ENCODE results near the gene CEMIP.

DNA sequence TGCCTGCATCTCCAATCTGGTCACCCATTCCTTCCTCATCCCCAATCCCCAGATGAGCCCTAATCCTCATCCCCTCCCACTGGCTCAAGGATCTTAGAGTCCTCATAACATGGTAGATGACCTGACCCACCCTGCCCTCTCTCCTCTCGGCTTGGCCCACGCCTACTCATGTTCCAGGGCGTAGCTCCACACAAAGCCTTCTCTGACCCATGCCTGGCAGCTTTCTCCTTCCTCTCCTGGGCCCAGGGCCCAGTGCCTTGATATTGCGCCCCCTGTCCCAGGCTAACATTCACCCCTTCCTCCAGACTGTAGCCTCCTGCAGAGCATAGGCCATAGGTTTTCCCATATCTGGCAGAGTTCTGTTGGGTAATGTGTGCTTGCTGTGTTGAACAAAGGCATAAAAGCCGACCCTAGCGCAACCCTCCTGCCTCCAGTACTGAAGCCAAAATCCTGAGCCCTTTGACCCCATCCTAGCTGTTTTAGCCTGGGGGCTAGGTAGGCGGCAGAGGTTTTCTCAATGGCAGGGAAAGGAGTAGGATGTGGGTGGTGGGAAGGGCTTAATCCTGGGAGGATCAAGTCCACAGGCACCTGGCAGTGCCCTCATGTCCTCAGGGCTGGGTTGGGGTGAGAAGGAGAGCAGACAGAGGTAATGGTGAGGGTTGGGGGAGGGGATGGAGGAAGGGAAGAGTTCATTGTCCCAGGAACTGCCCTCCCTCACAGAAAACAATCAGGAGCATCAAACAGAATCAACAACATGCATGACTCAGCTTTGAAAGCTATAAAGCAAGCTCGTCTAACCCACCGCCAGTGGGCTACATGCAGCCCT lies 175.0 kb downstream of the CEMIP start:
- TF ChIP-seq, protein P1, sequence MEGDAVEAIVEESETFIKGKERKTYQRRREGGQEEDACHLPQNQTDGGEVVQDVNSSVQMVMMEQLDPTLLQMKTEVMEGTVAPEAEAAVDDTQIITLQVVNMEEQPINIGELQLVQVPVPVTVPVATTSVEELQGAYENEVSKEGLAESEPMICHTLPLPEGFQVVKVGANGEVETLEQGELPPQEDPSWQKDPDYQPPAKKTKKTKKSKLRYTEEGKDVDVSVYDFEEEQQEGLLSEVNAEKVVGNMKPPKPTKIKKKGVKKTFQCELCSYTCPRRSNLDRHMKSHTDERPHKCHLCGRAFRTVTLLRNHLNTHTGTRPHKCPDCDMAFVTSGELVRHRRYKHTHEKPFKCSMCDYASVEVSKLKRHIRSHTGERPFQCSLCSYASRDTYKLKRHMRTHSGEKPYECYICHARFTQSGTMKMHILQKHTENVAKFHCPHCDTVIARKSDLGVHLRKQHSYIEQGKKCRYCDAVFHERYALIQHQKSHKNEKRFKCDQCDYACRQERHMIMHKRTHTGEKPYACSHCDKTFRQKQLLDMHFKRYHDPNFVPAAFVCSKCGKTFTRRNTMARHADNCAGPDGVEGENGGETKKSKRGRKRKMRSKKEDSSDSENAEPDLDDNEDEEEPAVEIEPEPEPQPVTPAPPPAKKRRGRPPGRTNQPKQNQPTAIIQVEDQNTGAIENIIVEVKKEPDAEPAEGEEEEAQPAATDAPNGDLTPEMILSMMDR (IDR thresholded peaks at IDR 0.05), result no peak
- TF ChIP-seq, protein P2, sequence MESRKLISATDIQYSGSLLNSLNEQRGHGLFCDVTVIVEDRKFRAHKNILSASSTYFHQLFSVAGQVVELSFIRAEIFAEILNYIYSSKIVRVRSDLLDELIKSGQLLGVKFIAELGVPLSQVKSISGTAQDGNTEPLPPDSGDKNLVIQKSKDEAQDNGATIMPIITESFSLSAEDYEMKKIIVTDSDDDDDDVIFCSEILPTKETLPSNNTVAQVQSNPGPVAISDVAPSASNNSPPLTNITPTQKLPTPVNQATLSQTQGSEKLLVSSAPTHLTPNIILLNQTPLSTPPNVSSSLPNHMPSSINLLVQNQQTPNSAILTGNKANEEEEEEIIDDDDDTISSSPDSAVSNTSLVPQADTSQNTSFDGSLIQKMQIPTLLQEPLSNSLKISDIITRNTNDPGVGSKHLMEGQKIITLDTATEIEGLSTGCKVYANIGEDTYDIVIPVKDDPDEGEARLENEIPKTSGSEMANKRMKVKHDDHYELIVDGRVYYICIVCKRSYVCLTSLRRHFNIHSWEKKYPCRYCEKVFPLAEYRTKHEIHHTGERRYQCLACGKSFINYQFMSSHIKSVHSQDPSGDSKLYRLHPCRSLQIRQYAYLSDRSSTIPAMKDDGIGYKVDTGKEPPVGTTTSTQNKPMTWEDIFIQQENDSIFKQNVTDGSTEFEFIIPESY (IDR thresholded peaks at IDR 0.05; ENCODE audit: borderline replicate concordance, low read depth), result no peak
- TF ChIP-seq SIN3A (IDR thresholded peaks at IDR 0.05; ENCODE audit: borderline replicate concordance, low read depth, low read length), result no peak
- no peak for TF ChIP-seq TEAD4 (IDR thresholded peaks at IDR 0.05; ENCODE audit: borderline replicate concordance, insufficient read depth)
- TF ChIP-seq, protein P3, sequence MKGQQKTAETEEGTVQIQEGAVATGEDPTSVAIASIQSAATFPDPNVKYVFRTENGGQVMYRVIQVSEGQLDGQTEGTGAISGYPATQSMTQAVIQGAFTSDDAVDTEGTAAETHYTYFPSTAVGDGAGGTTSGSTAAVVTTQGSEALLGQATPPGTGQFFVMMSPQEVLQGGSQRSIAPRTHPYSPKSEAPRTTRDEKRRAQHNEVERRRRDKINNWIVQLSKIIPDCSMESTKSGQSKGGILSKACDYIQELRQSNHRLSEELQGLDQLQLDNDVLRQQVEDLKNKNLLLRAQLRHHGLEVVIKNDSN (IDR thresholded peaks at IDR 0.05; ENCODE audit: borderline replicate concordance, low read depth), result no peak
- no peak for TF ChIP-seq YY1 (IDR thresholded peaks at IDR 0.05; ENCODE audit: low read depth)
- TF ChIP-seq, protein P4, sequence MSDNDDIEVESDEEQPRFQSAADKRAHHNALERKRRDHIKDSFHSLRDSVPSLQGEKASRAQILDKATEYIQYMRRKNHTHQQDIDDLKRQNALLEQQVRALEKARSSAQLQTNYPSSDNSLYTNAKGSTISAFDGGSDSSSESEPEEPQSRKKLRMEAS (IDR thresholded peaks at IDR 0.05; ENCODE audit: low read depth), result no peak
- no peak for TF ChIP-seq POLR2AphosphoS5 (IDR thresholded peaks at IDR 0.05; ENCODE audit: low read depth, low read length)
- no peak for TF ChIP-seq TCF12 (IDR thresholded peaks at IDR 0.05)
- TF ChIP-seq EP300 (IDR thresholded peaks at IDR 0.05; ENCODE audit: borderline replicate concordance in 1 of 2, low read depth in 1 of 2, low read length in 1 of 2), result no peak
- TF ChIP-seq, protein P5, sequence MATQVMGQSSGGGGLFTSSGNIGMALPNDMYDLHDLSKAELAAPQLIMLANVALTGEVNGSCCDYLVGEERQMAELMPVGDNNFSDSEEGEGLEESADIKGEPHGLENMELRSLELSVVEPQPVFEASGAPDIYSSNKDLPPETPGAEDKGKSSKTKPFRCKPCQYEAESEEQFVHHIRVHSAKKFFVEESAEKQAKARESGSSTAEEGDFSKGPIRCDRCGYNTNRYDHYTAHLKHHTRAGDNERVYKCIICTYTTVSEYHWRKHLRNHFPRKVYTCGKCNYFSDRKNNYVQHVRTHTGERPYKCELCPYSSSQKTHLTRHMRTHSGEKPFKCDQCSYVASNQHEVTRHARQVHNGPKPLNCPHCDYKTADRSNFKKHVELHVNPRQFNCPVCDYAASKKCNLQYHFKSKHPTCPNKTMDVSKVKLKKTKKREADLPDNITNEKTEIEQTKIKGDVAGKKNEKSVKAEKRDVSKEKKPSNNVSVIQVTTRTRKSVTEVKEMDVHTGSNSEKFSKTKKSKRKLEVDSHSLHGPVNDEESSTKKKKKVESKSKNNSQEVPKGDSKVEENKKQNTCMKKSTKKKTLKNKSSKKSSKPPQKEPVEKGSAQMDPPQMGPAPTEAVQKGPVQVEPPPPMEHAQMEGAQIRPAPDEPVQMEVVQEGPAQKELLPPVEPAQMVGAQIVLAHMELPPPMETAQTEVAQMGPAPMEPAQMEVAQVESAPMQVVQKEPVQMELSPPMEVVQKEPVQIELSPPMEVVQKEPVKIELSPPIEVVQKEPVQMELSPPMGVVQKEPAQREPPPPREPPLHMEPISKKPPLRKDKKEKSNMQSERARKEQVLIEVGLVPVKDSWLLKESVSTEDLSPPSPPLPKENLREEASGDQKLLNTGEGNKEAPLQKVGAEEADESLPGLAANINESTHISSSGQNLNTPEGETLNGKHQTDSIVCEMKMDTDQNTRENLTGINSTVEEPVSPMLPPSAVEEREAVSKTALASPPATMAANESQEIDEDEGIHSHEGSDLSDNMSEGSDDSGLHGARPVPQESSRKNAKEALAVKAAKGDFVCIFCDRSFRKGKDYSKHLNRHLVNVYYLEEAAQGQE (IDR thresholded peaks at IDR 0.05; ENCODE audit: low read depth, low read length), result no peak
